ENCODE results near the gene POGZ. TPM values are rescaled to one million over a fixed set of nuclear protein-coding genes. Genes with fewer than 3 reads are reported as not detected.

The POGZ gene
- total RNA-seq, 4 donors from 2014 or later = 29.3 to 87.3 (median 57.3) TPM

GRCh38 chr1:151405187-151405951, 53.9 kb downstream of the POGZ start:
- Histone ChIP-seq H3K4me1 (peaks cover 13% of the 10 kb centered on the region), H3K9me3 (no peaks in the 10 kb centered on the region), H3K36me3 (peaks cover 96% of the 10 kb centered on the region), H3K27me3 (no peaks in the 10 kb centered on the region), H3K27ac (no peak overlapping the region), H3K4me3 (no peak overlapping the region)
- no peak for TF ChIP-seq CTCF (IDR thresholded peaks at IDR 0.05)
- no peak for TF ChIP-seq EP300 (IDR thresholded peaks at IDR 0.05)
- no peak for TF ChIP-seq POLR2A (IDR thresholded peaks at IDR 0.05)
- no peak for TF ChIP-seq POLR2AphosphoS5 (IDR thresholded peaks at IDR 0.05)
- WGBS = 83% methylated on average over 13 of the region's 13 CpGs
- no peak for DNase-seq (ENCODE audit: low spot score in 2 of 2)

GRCh38 chr1:151403612-151404011, 55.7 kb downstream of the POGZ start:
- Histone ChIP-seq H3K9me3 (no peaks in the 10 kb centered on the region), H3K27me3 (no peaks in the 10 kb centered on the region), H3K4me3 (no peak overlapping the region), H3K36me3 (peaks cover 79% of the 10 kb centered on the region), H3K4me1 (peaks cover 23% of the 10 kb centered on the region), H3K27ac (no peak overlapping the region)
- no peak for DNase-seq (ENCODE audit: low spot score in 2 of 2)
- whole genome bisulfite sequencing = 90% methylated on average over 3 of the region's 3 CpGs
- no peak for TF ChIP-seq POLR2A (IDR thresholded peaks at IDR 0.05)
- TF ChIP-seq POLR2AphosphoS5 (IDR thresholded peaks at IDR 0.05) = no peak
- TF ChIP-seq CTCF (IDR thresholded peaks at IDR 0.05) = no peak
- TF ChIP-seq EP300 (IDR thresholded peaks at IDR 0.05) = no peak

GRCh38 chr1:151402764-151403163, 56.5 kb downstream of the POGZ start:
- Histone ChIP-seq H3K4me1 (peaks cover 23% of the 10 kb centered on the region), H3K27ac (no peak overlapping the region), H3K9me3 (no peaks in the 10 kb centered on the region), H3K4me3 (no peak overlapping the region), H3K36me3 (peaks cover 70% of the 10 kb centered on the region), H3K27me3 (no peaks in the 10 kb centered on the region)
- TF ChIP-seq EP300 (IDR thresholded peaks at IDR 0.05) = no peak
- TF ChIP-seq POLR2AphosphoS5 (IDR thresholded peaks at IDR 0.05) = no peak
- TF ChIP-seq CTCF (IDR thresholded peaks at IDR 0.05) = no peak
- no peak for TF ChIP-seq POLR2A (IDR thresholded peaks at IDR 0.05)
- 61% methylated on average over 2 of the region's 2 CpGs for WGBS
- no peak for DNase-seq (ENCODE audit: low spot score in 2 of 2)

- WGBS = 69% methylated on average over 2 of the region's 2 CpGs
Observed at GRCh38 chr1:151401860-151402259, 57.4 kb downstream of the POGZ start.

More at GRCh38 chr1:151401860-151402259, 57.4 kb downstream of the POGZ start:
- peaks cover 23% of the 10 kb centered on the region for H3K4me1 ChIP-seq
- no peak for DNase-seq (ENCODE audit: low spot score in 2 of 2)
- TF ChIP-seq POLR2AphosphoS5 (IDR thresholded peaks at IDR 0.05) (no peak), CTCF (IDR thresholded peaks at IDR 0.05) (no peak), EP300 (IDR thresholded peaks at IDR 0.05) (no peak), POLR2A (IDR thresholded peaks at IDR 0.05) (no peak)
- H3K27ac ChIP-seq = no peak overlapping the region
- H3K4me3 ChIP-seq = no peak overlapping the region
- no peaks in the 10 kb centered on the region for H3K9me3 ChIP-seq
- H3K36me3 ChIP-seq = peaks cover 61% of the 10 kb centered on the region
- H3K27me3 ChIP-seq = no peaks in the 10 kb centered on the region

Data from suprapubic skin (tissue), 4 donors.